ENCODE measurements around the gene TRAPPC12.
A peak's percentile ranks its signal among the peaks of the same experiment; 100 is the strongest.
"Not testable (repeated sequence)": the region's sequence is repeated elsewhere in the genome, so short reads cannot be mapped to it uniquely, and the experiment has no call there.

Gene TRAPPC12

GRCh38 chr2:3515438-3515837 lies 135.9 kb downstream of the TRAPPC12 start:
- DNase-seq, result not testable (repeated sequence)

- no peak for DNase-seq
These were observed 137.3 kb downstream of the TRAPPC12 start for GRCh38 chr2:3516831-3517230.

DNA sequence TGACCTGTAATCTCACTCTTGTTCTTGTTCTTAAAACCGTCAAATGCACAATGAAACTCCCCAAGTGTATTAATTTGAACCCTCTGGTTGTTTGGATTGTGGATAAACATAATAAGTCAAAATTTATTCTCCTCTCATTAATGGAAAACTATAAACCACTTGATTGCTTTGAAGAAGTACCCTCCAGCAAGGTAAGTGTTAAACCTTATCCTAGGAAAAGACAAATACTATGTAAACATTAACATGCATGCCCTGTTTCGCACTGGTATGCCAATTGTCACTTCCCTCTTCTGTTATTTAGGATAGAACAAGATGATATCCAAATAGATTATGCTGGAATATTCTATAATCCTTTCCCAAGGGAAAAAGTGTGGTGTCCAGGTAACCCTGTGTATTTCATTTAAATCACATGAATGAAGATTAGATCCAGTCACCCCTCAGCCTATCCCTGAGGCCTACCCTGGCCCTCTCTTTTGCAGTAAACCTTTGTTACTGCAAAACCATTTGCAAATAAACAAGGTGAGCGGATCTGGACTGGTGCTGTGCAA lies 138.5 kb downstream of the TRAPPC12 start:
- DNase-seq, result no peak

GRCh38 chr2:3518496-3519254 lies 139.2 kb downstream of the TRAPPC12 start:
- peak; percentile 95 for DNase-seq

DNA sequence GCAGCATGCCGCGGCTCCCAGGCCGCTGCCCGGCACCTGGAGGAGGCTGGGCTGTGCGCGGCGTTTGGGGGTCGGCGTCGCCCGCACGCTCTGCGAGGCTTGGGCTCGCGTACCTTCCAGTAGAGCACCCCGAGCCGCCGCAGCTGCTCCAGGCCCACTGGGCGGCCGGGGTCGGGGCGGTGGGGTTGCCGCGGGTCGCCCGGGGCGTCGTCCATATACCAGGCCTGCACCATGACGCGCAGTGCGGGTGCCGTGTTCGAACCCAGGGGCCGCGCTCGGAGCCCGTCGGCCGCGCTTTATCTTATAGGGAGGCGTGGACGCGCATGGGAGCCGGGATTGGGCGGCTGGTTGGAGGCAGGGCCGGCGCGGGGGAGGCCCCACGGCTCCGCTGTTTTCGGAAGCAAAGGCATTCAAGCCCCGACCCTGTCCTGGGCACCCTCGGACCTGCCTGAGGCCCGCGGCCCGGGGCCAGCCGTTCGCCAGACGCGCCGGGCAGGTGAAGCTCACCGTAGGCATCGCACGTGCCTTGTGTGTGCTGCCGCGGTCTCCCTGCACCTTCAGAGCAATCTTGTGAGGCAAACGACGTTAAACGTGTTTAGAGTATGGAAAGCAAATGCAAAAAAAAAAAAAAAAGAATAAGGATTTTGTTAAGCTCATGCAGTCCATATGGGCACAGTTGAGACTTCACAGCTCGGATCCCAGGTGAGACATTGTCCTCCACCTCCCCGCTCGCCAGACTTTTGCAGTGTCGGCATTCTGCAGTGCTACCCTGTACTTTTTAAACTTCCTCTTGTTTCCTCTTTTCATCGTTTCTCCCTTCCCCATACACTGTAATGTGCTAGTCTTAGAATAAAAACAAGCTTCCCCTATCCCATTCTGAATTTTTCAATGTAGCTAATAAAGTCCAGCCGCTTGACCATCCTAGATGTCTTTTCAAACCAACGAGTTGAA lies 140.0 kb downstream of the TRAPPC12 start, which contains the start of gene ADI1:
Gene ADI1 (minus strand): TSS at position 277 of the 951 bp plus-strand sequence. CDS start 44 bp downstream, at position 233.
- DNase-seq, result peak; percentile 79

DNA sequence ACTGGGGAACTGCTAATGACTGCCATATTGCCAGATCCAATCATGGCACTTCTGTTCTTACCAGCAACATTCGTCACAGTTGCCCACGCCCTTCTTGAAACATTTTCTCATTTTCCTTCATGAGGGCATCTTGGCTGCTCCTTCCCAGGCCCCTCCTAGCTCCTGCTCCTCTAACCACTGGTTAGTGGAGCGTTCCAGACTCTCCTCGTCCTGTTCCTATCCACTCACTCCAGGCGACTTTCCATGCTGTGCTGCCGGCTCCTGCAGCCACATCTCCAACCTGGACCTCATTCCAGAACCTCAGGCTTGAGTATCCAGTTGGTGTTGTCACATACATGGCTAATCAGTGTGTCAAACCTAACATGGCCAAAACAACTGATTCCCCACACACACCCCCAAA lies 141.1 kb downstream of the TRAPPC12 start:
- DNase-seq, result no peak

DNA sequence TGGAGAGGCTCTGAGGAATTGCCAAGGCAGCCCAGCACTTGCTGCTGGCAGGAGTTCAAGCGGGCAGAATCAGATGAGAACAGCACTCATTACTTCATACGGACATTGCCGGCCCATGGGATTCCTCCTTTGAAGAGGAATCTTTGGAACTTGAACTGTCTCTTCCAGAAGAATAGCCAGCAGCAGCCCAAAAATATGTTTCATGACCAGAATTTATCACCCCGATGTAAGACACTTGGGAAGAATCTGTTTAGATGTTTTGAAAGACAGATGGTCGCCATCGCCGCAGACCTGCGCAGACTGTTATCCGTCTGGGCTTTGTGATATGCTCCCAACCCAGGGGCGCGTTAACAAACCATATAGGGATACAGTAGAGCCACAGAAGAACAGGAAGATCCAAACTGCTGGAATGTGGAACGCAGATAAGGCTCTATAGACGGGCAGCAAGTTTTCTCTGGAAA lies 143.5 kb downstream of the TRAPPC12 start:
- DNase-seq, result peak; percentile 30

DNA sequence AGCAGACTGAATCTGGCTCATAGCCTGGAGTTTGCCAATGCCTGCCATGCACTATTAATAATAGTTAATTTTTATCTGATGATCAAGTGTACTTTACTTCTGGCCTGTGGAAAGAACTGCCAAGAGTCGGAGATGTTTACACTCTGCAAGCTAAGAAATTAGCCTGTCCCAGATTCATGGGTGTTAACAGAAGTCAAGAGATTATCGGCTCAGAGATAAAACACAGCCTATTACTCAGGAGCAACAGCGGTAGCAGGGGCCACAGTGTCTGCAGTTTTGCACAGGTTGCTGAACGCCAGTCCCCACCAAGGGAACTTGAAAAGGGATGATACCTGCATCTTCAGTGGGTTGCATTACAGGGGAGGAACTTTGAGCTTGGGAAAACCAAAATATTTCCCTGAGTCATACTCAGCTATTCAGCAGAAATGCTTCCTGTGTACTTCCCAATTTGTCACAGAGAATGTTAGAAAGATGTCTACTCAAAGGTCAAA lies 144.1 kb downstream of the TRAPPC12 start:
- DNase-seq, result peak; percentile 50

- DNase-seq, result no peak
These were observed 147.4 kb downstream of the TRAPPC12 start for GRCh38 chr2:3526871-3527270.

GRCh38 chr2:3527886-3528785 lies 148.6 kb downstream of the TRAPPC12 start:
- DNase-seq, result no peak

Measured in fibroblast of skin of back (primary cell).